Gastrocnemius medialis (tissue), 4 donors: ENCODE measurements around the gene OPCML. TPM values are rescaled to one million over a fixed set of nuclear protein-coding genes. Genes with fewer than 3 reads are reported as not detected.

Experiments
- ATAC-seq, 2 donors: fragments of 150-250 bp; one replicate each; pipeline ENCODE4 v1.9.1; 2016
- DNase-seq, 2 donors: peaks; one replicate each; pipeline ENCODE4 v3.0.0-alpha.2; 2019
- H3K27ac ChIP-seq, 4 donors: fragments of 200-600 bp; sonication (generic); 1 replicate in 1 of 4; 2 replicates in 3 of 4; pipeline ENCODE4 v1.5.1; 2016 to 2018; ENCODE audit warnings: mild to moderate bottlenecking in 2 of 4, moderate library complexity in 1 of 4
- H3K27me3 ChIP-seq, 3 donors: fragments of 200-600 bp; sonication (generic) in 2 of 3; 1 replicate in 1 of 3; 2 replicates in 2 of 3; pipeline versions ENCODE4 v1.5.1 to v1.6.0; 2016 to 2019; ENCODE audit warnings: mild to moderate bottlenecking in 1 of 3, moderate library complexity in 1 of 3
- H3K36me3 ChIP-seq, 2 donors: fragments of 200-600 bp; sonication (generic) in 1 of 2; one replicate each; pipeline ENCODE4 v1.5.1; 2017 to 2018
- H3K4me1 ChIP-seq, 2 donors: fragments of 200-600 bp; sonication (generic) in 1 of 2; one replicate each; pipeline ENCODE4 v1.5.1; 2016 to 2017; ENCODE audit warnings: mild to moderate bottlenecking in 2 of 2
- H3K4me3 ChIP-seq, 4 donors: fragments of 200-600 bp; sonication (generic) in 3 of 4; 1 replicate in 1 of 4; 2 replicates in 3 of 4; pipeline ENCODE4 v1.5.1; 2016 to 2019; ENCODE audit warnings: mild to moderate bottlenecking in 2 of 4
- H3K9me3 ChIP-seq, 3 donors: fragments of 200-600 bp; sonication (generic) in 2 of 3; 1 replicate in 1 of 3; 2 replicates in 2 of 3; pipeline ENCODE4 v1.5.1; 2016 to 2019
- POLR2A ChIP-seq, 2 donors: fragments of 450-650 bp; IDR thresholded peaks; one replicate each; pipeline ENCODE4 v1.6.1; 2017; ENCODE audit warnings: antibody characterized with exemption in 2 of 2, mild to moderate bottlenecking in 2 of 2, moderate library complexity in 2 of 2
- in situ Hi-C, 4 donors: fragments of 200-750 bp; cut with MboI; loops; one replicate each; pipeline versions ENCODE4 v1.15.0 to v1.8.0; 2017; ENCODE audit warnings: low sequenced_read_pairs in 4 of 4
- intact Hi-C: fragments of 100-400 bp; cut with DNase I; formaldehyde crosslinking; loops from one replicate; pipeline ENCODE4 v1.15.1; 2023; ENCODE audit warnings: low total_unique reads
- total RNA-seq, 4 donors: library from RNA; depleted of rRNA; stranded (reverse); fragments of >200 nt; gene quantifications; one replicate each; pipeline versions ENCODE4 v1.1.0 to v1.2.3, GENCODE V29; 2016
- TF ChIP-seq, protein P1 (sequence below), 5 experiments: fragments of 450-650 bp in 3 of 5; fragments of 200-600 bp in 2 of 5; sonication (generic) in 2 of 5; IDR thresholded peaks in 4 of 5; conservative IDR thresholded peaks in 1 of 5; 1 replicate in 4 of 5; 2 replicates in 1 of 5; pipeline ENCODE4 v1.5.1; 2016 to 2019; ENCODE audit warnings: antibody characterized with exemption in 5 of 5, mild to moderate bottlenecking in 3 of 5, moderate library complexity in 3 of 5

OPCML gene
- total RNA-seq, 4 donors from 2014 or later, result not detected

GRCh38 chr11:133115099-133115498 lies 417.2 kb downstream of the OPCML start:
- H3K4me1 ChIP-seq, result no peaks in the 10 kb centered on the region
- ATAC-seq (no peak), DNase-seq (no peak)
- in situ Hi-C loops (no loop called here), intact Hi-C loops (no loop called here)
- H3K9me3 ChIP-seq, result no peaks in the 10 kb centered on the region
- no peaks in the 10 kb centered on the region for H3K27me3 ChIP-seq
- no peak overlapping the region for H3K4me3 ChIP-seq
- H3K36me3 ChIP-seq, result no peaks in the 10 kb centered on the region
- no peak overlapping the region for H3K27ac ChIP-seq
- no peak for TF ChIP-seq POLR2A (IDR thresholded peaks at IDR 0.05)
- TF ChIP-seq, protein P1, sequence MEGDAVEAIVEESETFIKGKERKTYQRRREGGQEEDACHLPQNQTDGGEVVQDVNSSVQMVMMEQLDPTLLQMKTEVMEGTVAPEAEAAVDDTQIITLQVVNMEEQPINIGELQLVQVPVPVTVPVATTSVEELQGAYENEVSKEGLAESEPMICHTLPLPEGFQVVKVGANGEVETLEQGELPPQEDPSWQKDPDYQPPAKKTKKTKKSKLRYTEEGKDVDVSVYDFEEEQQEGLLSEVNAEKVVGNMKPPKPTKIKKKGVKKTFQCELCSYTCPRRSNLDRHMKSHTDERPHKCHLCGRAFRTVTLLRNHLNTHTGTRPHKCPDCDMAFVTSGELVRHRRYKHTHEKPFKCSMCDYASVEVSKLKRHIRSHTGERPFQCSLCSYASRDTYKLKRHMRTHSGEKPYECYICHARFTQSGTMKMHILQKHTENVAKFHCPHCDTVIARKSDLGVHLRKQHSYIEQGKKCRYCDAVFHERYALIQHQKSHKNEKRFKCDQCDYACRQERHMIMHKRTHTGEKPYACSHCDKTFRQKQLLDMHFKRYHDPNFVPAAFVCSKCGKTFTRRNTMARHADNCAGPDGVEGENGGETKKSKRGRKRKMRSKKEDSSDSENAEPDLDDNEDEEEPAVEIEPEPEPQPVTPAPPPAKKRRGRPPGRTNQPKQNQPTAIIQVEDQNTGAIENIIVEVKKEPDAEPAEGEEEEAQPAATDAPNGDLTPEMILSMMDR (IDR thresholded peaks at IDR 0.05 in 4 of 5, conservative IDR thresholded peaks at IDR 0.05 in 1 of 5), result no peak

DNA sequence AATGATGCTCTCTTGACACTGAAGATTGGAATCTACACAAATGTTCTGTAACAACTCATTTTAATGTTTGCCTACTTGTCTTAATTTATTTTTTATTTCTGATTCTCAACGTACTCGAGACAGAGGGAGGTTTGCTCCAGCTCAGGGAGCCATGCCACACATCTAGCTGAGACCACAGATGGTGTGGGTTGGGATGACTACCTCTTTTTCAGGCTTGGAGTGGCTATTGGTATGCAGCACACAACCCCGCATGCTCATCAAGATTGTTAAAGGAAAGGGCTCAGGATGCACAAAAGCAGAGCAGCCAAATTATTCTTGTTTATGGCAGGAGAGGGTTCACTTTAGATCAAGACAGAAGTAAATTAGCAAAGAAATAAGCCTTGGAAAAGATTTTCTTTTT lies 424.5 kb downstream of the OPCML start:
- intact Hi-C loops (no loop called here), in situ Hi-C loops (no loop called here)
- Histone ChIP-seq H3K36me3 (no peaks in the 10 kb centered on the region), H3K27me3 (no peaks in the 10 kb centered on the region), H3K4me1 (no peaks in the 10 kb centered on the region), H3K4me3 (no peak overlapping the region), H3K27ac (no peak overlapping the region), H3K9me3 (no peaks in the 10 kb centered on the region)
- DNase-seq, result no peak
- ATAC-seq, result no peak
- TF ChIP-seq, protein P1 (IDR thresholded peaks at IDR 0.05 in 4 of 5, conservative IDR thresholded peaks at IDR 0.05 in 1 of 5), result no peak
- TF ChIP-seq POLR2A (IDR thresholded peaks at IDR 0.05), result no peak

GRCh38 chr11:133107136-133107535 lies 425.2 kb downstream of the OPCML start:
- no peak for TF ChIP-seq POLR2A (IDR thresholded peaks at IDR 0.05)
- TF ChIP-seq, protein P1 (IDR thresholded peaks at IDR 0.05 in 4 of 5, conservative IDR thresholded peaks at IDR 0.05 in 1 of 5), result no peak
- Histone ChIP-seq H3K27ac (no peak overlapping the region), H3K36me3 (no peaks in the 10 kb centered on the region), H3K4me1 (no peaks in the 10 kb centered on the region), H3K9me3 (no peaks in the 10 kb centered on the region), H3K4me3 (no peak overlapping the region), H3K27me3 (no peaks in the 10 kb centered on the region)
- no peak for ATAC-seq
- intact Hi-C loops (no loop called here), in situ Hi-C loops (no loop called here)
- no peak for DNase-seq

- no peaks in the 10 kb centered on the region for H3K9me3 ChIP-seq
- in situ Hi-C loops, result no loop called here
- no peaks in the 10 kb centered on the region for H3K27me3 ChIP-seq
- DNase-seq (no peak), ATAC-seq (no peak)
- no peaks in the 10 kb centered on the region for H3K36me3 ChIP-seq
- no peak overlapping the region for H3K27ac ChIP-seq
- H3K4me1 ChIP-seq, result no peaks in the 10 kb centered on the region
- intact Hi-C loops, result no loop called here
- TF ChIP-seq, protein P1 (IDR thresholded peaks at IDR 0.05 in 4 of 5, conservative IDR thresholded peaks at IDR 0.05 in 1 of 5), result no peak
- no peak for TF ChIP-seq POLR2A (IDR thresholded peaks at IDR 0.05)
- H3K4me3 ChIP-seq, result no peak overlapping the region
Observed at GRCh38 chr11:133106417-133106816, 425.9 kb downstream of the OPCML start.

GRCh38 chr11:133104009-133104744 lies 428.1 kb downstream of the OPCML start:
- H3K9me3 ChIP-seq, result no peaks in the 10 kb centered on the region
- ATAC-seq (no peak), DNase-seq (no peak)
- intact Hi-C loops (no loop called here), in situ Hi-C loops (no loop called here)
- H3K4me1 ChIP-seq, result no peaks in the 10 kb centered on the region
- no peaks in the 10 kb centered on the region for H3K27me3 ChIP-seq
- no peak overlapping the region for H3K27ac ChIP-seq
- H3K4me3 ChIP-seq, result no peak overlapping the region
- no peaks in the 10 kb centered on the region for H3K36me3 ChIP-seq
- TF ChIP-seq, protein P1 (IDR thresholded peaks at IDR 0.05 in 4 of 5, conservative IDR thresholded peaks at IDR 0.05 in 1 of 5), result no peak
- no peak for TF ChIP-seq POLR2A (IDR thresholded peaks at IDR 0.05)
